ENCODE measurements around the gene TBC1D22A.

DNA sequence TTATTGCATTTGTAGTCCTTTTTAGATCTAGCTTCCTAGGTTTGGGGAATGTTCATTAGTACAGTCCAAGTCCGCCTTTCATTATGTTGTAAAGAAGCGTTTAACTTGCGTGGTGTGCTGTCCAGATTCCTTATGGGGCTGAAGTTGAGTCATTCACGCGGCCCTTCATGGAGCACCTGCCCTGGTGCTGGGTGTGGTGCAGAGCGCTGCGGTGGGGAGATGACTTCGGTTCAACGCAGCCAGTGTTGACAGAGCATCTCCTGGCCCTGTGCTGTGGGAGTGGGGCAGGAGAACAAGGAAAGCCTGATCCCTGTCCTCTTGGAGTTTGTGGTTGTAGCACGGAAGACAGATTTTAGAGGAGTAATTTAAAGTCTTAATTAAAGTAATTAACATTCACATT, 152.0 kb downstream of the TBC1D22A start:
- TF ChIP-seq, protein P1, sequence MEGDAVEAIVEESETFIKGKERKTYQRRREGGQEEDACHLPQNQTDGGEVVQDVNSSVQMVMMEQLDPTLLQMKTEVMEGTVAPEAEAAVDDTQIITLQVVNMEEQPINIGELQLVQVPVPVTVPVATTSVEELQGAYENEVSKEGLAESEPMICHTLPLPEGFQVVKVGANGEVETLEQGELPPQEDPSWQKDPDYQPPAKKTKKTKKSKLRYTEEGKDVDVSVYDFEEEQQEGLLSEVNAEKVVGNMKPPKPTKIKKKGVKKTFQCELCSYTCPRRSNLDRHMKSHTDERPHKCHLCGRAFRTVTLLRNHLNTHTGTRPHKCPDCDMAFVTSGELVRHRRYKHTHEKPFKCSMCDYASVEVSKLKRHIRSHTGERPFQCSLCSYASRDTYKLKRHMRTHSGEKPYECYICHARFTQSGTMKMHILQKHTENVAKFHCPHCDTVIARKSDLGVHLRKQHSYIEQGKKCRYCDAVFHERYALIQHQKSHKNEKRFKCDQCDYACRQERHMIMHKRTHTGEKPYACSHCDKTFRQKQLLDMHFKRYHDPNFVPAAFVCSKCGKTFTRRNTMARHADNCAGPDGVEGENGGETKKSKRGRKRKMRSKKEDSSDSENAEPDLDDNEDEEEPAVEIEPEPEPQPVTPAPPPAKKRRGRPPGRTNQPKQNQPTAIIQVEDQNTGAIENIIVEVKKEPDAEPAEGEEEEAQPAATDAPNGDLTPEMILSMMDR (IDR thresholded peaks at IDR 0.05): no peak
- TF ChIP-seq TEAD4 (IDR thresholded peaks at IDR 0.05; ENCODE audit: borderline replicate concordance, insufficient read depth) (no peak), EZH2phosphoT487 (IDR thresholded peaks at IDR 0.05; ENCODE audit: borderline replicate concordance, low read depth) (no peak), YY1 (IDR thresholded peaks at IDR 0.05; ENCODE audit: low read depth) (no peak), TAF1 (IDR thresholded peaks at IDR 0.05; ENCODE audit: borderline replicate concordance, low read depth, low read length) (no peak), SMC3 (IDR thresholded peaks at IDR 0.05; ENCODE audit: low read depth, low read length) (no peak), POLR2AphosphoS5 (IDR thresholded peaks at IDR 0.05; ENCODE audit: low read depth, low read length) (no peak), EP300 (IDR thresholded peaks at IDR 0.05; ENCODE audit: borderline replicate concordance in 1 of 2, low read depth in 1 of 2, low read length in 1 of 2) (no peak), RFX5 (IDR thresholded peaks at IDR 0.05; ENCODE audit: low read length) (no peak)
- TF ChIP-seq, protein P2, sequence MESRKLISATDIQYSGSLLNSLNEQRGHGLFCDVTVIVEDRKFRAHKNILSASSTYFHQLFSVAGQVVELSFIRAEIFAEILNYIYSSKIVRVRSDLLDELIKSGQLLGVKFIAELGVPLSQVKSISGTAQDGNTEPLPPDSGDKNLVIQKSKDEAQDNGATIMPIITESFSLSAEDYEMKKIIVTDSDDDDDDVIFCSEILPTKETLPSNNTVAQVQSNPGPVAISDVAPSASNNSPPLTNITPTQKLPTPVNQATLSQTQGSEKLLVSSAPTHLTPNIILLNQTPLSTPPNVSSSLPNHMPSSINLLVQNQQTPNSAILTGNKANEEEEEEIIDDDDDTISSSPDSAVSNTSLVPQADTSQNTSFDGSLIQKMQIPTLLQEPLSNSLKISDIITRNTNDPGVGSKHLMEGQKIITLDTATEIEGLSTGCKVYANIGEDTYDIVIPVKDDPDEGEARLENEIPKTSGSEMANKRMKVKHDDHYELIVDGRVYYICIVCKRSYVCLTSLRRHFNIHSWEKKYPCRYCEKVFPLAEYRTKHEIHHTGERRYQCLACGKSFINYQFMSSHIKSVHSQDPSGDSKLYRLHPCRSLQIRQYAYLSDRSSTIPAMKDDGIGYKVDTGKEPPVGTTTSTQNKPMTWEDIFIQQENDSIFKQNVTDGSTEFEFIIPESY (IDR thresholded peaks at IDR 0.05; ENCODE audit: borderline replicate concordance, low read depth): no peak
- TF ChIP-seq, protein P3, sequence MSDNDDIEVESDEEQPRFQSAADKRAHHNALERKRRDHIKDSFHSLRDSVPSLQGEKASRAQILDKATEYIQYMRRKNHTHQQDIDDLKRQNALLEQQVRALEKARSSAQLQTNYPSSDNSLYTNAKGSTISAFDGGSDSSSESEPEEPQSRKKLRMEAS (IDR thresholded peaks at IDR 0.05; ENCODE audit: low read depth): no peak
- TF ChIP-seq, protein P4, sequence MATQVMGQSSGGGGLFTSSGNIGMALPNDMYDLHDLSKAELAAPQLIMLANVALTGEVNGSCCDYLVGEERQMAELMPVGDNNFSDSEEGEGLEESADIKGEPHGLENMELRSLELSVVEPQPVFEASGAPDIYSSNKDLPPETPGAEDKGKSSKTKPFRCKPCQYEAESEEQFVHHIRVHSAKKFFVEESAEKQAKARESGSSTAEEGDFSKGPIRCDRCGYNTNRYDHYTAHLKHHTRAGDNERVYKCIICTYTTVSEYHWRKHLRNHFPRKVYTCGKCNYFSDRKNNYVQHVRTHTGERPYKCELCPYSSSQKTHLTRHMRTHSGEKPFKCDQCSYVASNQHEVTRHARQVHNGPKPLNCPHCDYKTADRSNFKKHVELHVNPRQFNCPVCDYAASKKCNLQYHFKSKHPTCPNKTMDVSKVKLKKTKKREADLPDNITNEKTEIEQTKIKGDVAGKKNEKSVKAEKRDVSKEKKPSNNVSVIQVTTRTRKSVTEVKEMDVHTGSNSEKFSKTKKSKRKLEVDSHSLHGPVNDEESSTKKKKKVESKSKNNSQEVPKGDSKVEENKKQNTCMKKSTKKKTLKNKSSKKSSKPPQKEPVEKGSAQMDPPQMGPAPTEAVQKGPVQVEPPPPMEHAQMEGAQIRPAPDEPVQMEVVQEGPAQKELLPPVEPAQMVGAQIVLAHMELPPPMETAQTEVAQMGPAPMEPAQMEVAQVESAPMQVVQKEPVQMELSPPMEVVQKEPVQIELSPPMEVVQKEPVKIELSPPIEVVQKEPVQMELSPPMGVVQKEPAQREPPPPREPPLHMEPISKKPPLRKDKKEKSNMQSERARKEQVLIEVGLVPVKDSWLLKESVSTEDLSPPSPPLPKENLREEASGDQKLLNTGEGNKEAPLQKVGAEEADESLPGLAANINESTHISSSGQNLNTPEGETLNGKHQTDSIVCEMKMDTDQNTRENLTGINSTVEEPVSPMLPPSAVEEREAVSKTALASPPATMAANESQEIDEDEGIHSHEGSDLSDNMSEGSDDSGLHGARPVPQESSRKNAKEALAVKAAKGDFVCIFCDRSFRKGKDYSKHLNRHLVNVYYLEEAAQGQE (IDR thresholded peaks at IDR 0.05; ENCODE audit: low read depth, low read length): no peak
